ENCODE results near the gene KLF18.

KLF18 gene

GRCh38 chr1:44113095-44113609 is 28.3 kb downstream of the KLF18 start:
- peak; percentile 5 for DNase-seq (ENCODE audit: low read depth)
- TF ChIP-seq CTCF (conservative IDR thresholded peaks at IDR 0.05; ENCODE audit: control insufficient read depth, insufficient read depth, low read depth, low read length) = no peak
- no peak overlapping the region for H3K4me3 ChIP-seq (ENCODE audit: control insufficient read depth, low read depth, low read length)

- TF ChIP-seq CTCF (conservative IDR thresholded peaks at IDR 0.05; ENCODE audit: control insufficient read depth, insufficient read depth, low read depth, low read length) = no peak
- H3K4me3 ChIP-seq (ENCODE audit: control insufficient read depth, low read depth, low read length) = no peak overlapping the region
- DNase-seq (ENCODE audit: low read depth) = peak; percentile 62
Measured at GRCh38 chr1:44112486-44112885, 28.9 kb downstream of the KLF18 start.

GRCh38 chr1:44111861-44112260 is 29.6 kb downstream of the KLF18 start:
- no peak for DNase-seq (ENCODE audit: low read depth)
- TF ChIP-seq CTCF (conservative IDR thresholded peaks at IDR 0.05; ENCODE audit: control insufficient read depth, insufficient read depth, low read depth, low read length) = no peak
- no peak overlapping the region for H3K4me3 ChIP-seq (ENCODE audit: control insufficient read depth, low read depth, low read length)

- H3K4me3 ChIP-seq (ENCODE audit: control insufficient read depth, low read depth, low read length) = no peak overlapping the region
- TF ChIP-seq CTCF (conservative IDR thresholded peaks at IDR 0.05; ENCODE audit: control insufficient read depth, insufficient read depth, low read depth, low read length) = no peak
- no peak for DNase-seq (ENCODE audit: low read depth)
Measured at GRCh38 chr1:44110916-44111315, 30.5 kb downstream of the KLF18 start.

GRCh38 chr1:44108971-44109370 is 32.5 kb downstream of the KLF18 start:
- no peak overlapping the region for H3K4me3 ChIP-seq (ENCODE audit: control insufficient read depth, low read depth, low read length)
- DNase-seq (ENCODE audit: low read depth) = no peak
- no peak for TF ChIP-seq CTCF (conservative IDR thresholded peaks at IDR 0.05; ENCODE audit: control insufficient read depth, insufficient read depth, low read depth, low read length)

- TF ChIP-seq CTCF (conservative IDR thresholded peaks at IDR 0.05; ENCODE audit: control insufficient read depth, insufficient read depth, low read depth, low read length) = no peak
- peak; percentile 83 for DNase-seq (ENCODE audit: low read depth)
Measured at GRCh38 chr1:44108241-44108640, 33.2 kb downstream of the KLF18 start.

GRCh38 chr1:44105810-44106209 is 35.6 kb downstream of the KLF18 start:
- H3K4me3 ChIP-seq (ENCODE audit: control insufficient read depth, low read depth, low read length) = no peak overlapping the region
- no peak for TF ChIP-seq CTCF (conservative IDR thresholded peaks at IDR 0.05; ENCODE audit: control insufficient read depth, insufficient read depth, low read depth, low read length)
- DNase-seq (ENCODE audit: low read depth) = no peak

More at GRCh38 chr1:44108241-44108640, 33.2 kb downstream of the KLF18 start:
- no peak overlapping the region for H3K4me3 ChIP-seq (ENCODE audit: control insufficient read depth, low read depth, low read length)
